ENCODE results near the gene CTDSPL.

- no peak for TF ChIP-seq CTCF (IDR thresholded peaks at IDR 0.05)
- TF ChIP-seq POLR2AphosphoS5 (IDR thresholded peaks at IDR 0.05; ENCODE audit: low read depth, low read length), result no peak
- TF ChIP-seq SIN3A (IDR thresholded peaks at IDR 0.05; ENCODE audit: borderline replicate concordance, insufficient read depth, low read depth, low read length), result no peak
Measured at GRCh38 chr3:38006445-38006995, 144.8 kb downstream of the CTDSPL start.
